ENCODE results near the gene WNT3.

The WNT3 gene

DNA sequence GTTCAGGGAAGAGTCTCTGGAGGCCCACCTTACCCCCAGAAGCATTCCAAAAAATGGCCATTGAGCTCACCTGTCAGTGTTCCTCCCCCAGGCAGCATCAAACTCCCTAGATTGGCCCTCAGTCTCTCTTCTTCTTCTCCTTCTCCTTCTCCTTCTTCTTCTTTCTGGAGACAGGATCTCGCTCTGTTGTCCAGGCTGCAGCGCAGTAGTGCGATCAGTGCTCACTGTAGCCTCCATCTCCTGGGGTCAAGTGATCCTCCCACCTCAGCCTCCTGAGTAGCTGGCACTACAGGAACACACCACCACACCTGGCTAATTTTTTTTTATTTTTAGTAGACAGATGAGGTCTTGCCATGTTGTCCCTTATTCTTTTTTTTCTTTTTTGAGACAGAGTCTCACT lies 16.4 kb upstream of the WNT3 start:
- no peak for DNase-seq

DNA sequence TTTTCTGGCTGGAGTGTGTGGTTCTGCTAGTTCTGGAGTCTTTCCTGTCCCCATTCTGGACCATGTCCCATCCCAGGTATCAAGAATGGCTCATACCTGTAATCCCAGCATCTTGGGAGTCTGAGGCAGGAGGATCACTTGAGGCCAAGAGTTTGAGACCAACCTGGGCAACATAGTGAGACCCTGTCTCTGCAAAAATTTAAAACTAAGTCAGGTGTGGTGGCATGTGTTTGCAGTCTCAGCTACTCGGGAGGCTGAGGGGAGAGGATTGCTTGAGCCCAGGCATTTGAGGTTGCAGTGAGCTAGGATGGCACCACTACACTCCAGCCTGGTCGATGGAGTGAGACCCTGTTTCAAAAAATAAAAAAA lies 15.3 kb upstream of the WNT3 start:
- no peak for DNase-seq

DNA sequence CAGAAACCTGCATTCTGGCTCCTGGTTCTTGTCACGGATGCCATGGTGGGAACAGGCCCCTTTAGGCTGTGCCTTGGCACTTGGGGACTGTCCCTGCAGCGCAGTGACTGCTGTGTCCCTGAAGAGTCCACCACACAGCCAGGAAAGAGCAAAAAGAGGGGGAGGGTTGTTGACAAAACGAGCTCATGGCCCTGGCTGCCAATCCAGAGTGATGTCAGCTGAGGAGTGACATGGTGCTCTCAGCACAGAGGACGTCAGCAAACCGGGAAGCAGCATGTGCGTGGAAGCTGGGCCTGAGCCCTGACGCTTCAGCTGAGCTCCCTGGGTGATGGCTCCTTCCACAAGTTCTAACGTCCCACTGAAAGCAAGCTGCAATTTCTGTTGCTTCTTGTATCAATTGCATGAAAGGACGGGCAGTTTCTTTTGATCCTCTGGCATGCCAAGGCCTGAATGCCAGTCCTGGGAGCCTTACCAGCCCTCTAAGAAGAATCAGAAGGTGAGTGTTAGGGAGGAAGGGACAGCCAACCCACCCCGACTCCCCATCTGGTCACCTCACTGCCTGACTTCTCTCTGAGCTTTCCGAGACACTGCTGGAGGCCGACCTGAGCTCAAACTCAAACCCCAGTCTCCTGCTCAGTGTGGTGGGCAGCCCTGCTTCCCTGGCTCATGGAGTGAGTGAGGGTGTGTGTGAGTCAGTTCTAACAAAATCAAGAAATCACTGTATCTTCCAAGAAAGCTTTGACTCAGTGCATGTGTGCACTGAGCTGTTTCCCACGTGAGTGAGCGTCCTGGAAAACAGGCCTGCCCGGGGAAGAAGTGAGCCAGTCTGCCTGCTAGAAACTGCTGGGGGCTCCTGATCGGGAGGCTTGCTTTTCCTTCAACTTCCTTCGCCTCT lies 14.7 kb upstream of the WNT3 start:
- no peak for DNase-seq

DNA sequence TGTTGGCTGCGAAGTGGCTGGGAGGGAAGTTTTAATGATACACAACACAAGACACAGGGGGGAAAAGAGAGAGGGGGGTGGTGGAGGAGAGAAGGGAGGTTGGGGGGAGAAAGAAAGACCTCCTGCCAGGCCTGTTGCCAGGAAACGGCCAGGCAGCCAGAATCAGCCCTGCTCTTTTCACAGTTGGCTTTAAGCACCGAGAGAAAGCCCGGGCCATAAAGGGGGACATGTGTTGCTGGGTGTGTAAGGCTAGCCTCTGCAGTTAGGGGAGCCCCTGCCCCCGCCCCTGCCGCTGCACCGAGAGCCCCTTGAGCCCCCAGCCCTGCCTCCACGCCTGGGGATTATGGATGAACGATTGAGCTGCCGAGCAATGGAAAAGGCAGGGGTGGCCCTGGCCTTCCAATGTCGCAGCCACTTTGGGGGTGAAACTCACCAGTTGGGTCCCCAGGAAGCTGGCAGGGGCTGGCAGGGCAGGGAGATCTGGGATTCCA lies 13.9 kb upstream of the WNT3 start:
- no peak for DNase-seq

DNA sequence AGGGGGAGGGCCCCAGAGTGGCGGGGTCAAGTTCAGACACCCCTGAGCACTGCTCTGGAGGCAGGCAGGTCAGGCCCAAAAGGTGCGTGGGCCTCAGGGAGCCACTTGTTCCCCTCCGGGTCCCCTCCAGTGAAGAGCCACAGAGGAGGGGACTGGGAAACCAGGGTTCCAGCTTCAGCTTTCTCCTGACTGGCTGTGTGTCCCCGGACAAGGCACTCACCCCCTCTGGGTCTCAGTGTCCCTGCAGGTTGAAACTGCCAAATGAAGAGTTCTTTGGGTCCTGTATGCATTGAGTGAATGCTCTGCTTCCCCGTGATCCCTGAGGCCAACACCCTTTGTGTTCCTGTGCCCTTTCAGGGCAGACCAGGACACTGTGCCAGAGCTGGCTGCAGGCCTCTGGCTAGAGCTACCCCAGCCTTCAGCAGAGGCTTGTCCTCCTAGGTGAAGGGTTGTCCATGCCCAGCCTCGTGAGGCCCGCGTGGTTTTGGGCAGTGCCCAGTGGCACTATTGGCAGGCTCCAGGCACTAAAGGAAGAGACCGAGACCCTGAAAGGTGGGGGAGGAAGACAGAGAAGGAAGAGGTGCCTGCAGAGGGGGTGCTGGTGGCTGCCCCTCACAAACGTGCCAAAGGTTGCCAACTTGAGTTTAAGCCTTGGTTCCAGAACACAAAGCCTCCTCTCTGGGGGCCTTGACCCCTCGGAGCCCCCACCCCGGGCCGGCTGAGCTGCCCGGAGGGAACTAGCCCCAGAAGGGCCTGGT lies 13.3 kb upstream of the WNT3 start:
- no peak for DNase-seq

DNA sequence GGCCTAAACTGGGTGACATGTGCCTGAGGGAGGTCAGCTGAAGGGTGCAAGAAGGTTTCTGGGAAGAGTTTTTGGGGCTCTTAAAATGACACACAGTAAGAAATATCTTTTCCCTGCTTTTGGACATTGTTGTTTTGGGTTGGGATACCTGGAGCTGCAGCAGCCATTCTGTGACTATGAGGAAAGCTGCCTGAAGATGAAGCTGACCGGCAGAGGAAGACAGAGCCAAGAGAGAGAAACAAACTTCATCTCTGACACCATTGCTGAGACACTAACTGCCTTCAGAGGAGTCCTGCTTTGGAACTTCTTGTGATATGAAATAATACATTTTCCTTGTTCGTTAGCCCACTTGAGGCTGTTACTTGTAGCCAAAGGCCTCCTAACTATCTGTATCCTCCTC lies 8.8 kb upstream of the WNT3 start:
- no peak for DNase-seq

DNA sequence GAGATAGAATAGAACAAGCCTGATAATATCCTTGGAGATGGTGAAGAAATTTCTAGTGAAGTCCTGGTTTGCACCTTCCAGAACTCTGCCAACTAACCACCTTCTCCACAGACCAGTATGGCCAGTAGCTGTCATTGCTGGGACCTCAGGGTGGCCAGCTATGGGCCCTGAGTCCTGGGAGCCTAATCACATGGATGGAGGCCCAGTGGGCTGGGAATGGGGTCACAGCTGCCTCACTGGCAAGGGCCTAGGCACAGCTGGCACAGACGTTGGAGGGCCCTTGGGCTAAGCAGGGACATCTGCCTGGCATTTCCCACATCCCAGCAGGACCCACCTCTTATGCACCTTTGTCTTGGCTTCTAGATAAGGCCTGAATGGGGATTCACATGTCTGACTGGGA lies 7.6 kb upstream of the WNT3 start:
- no peak for DNase-seq

DNA sequence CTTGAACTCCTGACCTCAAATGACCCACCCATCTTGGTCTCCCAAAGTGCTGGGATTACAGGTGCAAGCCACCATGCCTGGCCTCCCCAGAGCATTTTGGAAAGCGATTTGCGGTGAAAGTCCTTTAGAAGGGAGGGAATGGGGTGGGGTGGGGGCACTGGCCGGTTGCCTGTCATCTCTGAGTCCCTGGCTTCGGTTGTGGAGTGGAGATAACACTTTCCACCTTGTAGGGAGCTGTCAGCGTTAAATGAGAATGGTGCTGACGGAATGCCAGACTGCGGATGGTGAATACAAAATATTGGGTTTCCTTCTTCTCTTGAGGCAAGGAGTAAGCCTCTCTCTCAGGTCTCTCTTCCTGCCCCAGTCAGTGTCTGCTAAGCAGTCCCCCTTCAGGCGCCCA lies 5.2 kb upstream of the WNT3 start:
- no peak for DNase-seq

DNA sequence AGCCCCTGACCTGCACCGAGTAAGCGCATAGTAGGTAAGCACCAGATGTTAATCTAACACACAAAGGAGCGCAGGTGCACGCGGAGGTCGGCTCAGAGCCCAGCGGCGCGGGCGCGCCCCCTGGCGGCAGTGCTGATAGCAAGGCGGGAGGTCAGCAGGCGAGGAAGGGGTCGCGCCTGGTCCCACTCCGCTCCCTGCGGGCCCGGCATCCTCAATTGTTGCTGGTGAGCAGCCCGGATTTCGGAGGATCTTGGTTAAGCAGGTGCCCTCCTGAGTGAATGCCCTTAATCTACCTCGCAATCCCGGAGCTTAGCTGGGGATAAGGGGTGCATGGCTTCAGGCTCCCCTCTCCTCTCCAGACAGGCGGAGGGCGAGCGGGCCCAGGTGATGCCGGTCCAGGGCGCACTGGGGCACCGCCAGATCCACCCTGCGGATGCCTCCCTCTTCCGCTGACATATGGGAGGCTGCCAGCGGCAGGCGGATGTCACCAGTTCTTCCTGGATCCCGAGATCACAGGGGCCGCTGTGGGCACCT lies 4.0 kb upstream of the WNT3 start:
- DNase-seq = no peak

DNA sequence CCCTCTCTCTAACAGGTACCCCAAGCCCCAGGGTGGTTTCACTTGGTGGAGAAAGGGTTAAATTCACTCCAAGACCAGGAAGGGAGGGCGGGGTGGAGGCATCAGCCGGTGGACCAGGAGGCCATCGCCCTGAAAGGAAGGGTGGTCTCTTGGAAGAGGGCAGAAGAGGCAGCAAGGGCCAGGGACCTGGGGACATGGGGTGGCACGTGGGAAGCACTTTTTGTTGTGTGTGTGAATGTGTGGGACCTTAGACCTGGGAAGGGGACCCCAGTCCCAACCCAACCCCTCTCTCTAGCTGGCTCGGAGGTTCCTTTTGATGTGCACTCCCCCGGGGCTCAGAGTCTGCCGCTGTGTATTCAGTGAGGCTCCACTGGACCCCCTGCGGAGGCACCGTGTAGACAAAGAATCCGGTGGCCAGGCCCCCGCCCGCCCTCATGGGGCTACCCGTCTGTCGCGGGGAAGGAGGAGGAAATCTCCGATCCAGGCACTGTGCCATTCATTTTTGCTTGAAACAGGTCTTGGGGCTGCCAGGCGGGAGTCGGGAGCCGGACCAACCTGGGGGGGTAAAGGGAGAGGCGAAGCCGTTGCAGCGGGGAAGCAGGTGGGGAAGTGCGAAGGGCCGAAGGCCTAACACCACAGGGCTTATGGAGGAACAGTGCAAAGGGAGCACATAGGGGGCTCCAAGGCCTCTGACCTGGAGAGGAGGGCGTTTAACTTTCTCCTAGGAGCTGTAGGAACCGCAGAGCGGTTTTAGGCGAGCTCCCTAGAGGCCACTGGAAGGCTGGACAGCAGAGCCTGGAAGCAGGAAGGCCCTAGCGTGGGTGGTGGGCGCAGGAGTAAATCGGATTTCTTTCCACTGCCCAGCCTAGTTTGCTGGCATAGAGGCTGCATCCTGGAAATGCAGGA lies 3.2 kb upstream of the WNT3 start:
- DNase-seq = no peak

DNA sequence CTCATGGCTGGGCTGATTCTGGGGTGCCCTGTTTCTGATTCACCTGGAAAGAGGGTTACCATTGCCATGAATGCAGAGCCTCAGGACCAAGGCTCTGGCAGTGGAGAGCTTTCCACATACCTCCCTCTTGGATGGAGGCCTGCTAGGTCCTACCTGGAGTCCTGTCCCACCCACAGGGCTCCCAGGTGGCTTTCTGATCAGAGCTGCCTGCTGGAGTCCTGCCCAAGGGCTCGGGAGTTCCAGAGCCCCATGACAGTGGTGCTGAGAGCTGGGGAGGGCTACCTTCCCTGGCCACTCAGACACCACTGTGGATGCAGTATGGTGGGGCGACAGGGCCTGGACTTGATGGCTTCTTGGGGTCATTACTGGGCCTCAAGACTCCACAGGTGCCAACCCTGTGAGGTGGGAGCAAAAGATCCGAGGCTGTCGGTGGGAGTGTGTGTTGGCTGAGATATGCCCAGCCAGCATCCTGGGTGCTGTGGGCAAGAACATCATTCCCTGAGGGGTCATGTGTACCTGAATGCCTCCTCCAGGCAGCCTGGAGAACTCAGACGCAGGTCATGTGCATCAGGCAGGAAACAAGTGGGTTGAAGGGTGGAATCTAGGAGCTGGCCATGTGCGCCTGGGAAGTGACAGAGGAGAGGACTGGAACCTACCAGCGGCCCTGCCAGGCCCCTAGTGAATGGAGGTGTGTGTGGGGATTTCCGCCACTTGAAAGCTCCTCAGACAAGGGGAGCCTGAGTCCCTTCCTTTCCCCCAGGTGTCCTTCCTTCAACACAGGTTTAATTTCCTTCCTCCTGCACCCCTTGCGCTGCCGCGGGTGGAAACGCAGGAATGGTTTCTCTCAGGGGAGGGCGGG lies 2.3 kb upstream of the WNT3 start:
- no peak for DNase-seq

DNA sequence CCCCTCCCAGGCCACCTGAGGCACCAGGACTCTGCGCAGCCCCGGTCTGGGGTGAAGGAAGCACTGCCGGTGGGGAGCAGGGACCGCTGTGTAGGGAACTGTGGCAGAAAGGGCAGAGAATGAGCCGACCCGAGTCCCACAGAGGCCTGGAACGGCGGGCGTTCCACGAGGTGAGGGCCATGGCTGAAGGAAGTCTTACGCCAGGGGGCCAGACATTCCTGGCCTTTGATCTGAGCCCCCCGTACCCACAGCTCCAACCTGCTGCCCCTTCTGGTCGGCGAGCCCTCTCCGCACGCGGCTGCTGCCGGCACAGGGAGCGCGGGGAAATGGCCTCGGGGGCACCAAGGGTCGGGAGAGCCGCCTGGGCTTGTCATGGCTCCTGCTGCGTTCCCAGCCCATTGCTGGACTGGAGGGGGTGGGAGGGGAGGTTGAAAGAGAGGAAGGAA lies 1.4 kb upstream of the WNT3 start:
- no peak for DNase-seq

DNA sequence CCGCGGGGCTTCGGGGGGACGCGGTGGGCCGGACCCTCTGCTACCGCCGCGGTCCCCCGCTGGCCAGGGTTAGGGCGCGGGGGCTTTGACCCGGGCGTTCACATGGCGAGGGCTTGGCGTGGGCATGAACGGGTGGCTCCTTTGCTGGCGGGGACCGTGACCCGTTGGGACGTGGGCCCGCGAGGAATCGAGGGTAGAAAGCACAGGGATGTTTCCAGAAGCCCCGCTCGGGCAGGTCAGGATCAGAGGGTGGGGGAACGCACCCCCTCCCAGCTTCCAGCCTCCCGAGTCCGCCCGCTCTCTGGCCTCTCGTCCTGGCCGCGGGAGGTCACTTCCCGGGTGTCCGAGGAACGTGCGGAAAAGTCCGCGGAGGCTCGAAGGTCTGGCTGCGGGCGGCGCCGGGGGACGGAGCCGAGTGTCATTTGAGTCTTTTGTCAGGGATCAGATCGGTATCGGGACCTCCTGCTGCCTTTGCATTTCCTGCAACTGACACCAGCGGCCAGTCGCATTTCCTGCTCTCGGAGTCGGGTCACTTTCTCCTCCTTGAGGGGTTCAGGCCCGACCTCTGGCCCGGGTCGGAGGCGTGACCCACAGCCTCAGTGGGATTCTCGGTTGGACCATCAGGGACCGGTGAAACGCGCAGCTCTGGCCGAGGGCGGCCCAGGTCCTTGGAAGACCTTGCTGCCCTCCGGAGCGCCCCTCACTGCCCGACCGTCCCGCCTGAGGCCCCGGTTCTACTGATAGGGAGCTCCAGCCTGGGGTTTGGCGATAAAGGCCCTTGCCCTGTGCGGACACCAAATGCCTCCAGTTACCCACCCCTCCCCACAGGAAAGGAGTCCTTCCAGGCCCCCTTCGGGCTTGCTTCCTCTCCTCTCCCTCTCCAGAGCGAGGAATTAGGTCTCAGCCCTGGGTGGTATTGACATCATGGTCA lies 702 bp upstream of the WNT3 start:
- no peak for DNase-seq

DNA sequence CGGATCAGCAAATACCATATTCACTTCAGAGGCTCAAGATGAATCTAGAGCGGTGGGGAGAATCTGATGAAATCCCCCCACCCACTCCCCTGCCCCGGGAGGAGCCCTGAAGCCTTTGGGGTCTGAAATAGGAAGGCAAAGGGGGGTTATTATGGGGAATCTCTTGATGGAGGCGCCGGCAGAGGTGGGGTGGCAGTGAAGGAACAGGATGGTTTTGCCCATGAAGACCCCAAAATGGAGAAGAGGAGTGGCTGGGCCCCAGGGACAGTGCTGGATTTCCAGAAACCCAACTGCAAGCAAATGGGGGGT lies 637 bp downstream of the WNT3 start:
- DNase-seq = no peak

DNA sequence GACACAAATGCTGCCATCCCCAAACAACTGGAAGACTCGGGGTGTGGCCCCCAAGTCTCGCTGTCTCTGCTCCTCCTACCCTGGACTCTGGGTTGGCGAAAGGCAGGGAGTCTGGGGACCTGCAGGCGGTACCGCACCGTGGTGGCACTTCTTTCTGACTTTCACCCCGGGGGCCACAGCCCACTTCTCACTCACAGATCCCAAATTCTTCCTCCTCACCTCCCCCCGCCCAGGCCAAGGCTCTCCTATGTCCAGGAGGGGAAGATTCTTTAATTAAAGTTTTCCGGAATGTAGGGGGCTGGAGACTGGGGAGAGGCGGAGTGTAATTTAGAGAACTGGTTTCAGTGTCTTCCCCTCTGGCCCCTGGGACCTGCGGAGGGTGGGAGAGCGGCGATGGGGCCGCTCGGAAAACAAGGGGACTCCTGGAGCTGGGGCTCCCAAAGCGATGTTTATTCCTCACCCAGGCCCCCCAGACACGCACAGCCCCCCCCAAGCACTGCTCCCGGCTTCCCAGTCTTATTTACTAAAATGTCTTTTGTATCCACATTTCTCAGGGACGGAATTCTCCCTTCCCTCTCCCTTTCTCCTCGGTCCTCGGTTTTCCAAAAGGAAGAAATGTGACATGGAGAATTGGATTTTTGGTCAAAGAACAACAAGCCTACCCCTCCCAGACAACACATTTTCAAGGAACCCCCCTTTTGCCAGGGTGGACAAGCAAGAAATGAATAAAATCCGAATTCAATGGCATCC lies 1.2 kb downstream of the WNT3 start:
- DNase-seq = no peak

DNA sequence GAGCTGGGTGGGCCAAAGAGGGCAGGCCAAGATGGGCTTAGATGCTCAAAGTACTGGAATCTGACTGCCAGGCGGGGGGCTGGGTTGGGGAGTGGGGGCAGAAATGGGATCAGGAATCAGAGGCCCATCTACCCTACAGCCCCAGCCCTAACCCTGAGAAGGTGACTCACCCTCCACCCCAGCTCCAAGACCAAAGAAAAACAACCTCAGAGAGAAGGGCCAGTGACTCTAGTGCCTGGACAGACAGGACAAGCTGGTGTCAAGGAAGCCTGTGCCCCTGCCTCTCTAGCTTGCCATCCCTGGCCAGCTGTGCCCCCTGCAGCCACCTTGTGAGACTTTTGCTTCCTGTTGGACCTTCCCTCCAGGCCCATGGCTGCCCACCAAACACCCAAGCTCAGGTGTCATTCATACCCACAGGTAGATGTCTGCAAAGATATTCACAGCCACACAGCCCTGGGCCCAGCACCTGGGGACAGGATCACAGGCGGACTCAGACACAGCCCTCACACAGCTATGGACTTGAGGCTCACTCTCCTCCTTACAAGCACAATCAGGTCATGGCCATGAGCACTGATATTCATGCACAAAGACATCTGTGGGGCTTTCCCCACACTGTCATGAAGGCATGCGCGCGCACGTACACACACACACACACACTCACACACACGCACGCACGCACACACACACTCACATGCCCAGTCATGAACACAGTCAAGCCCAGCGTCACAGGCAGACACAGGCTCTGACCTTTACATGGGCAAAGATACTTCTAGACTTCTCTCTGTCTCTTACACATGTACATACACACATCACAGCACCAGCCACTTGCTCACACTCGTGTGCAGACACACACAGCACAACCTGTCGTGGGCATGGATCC lies 2.8 kb downstream of the WNT3 start:
- no peak for DNase-seq

DNA sequence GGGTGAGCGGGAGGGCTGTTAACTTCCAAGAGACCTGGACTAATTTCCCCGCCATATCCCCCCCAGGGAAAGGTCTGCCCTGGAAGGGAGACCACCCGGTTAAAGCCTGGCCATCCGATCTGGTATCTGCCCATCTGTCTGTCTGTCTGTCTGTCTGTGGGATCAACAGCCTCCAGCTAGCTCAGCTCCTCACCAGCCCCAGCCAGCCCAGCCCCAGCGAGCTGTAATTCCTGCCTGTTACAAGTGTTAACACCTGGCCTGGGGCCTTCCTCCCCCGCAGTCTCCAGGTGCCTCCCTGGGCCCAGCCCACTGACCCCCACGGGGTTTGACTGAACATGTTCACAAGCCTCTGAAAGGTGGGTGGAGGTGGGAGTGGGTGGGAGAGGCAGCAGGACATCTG lies 4.0 kb downstream of the WNT3 start:
- no peak for DNase-seq

DNA sequence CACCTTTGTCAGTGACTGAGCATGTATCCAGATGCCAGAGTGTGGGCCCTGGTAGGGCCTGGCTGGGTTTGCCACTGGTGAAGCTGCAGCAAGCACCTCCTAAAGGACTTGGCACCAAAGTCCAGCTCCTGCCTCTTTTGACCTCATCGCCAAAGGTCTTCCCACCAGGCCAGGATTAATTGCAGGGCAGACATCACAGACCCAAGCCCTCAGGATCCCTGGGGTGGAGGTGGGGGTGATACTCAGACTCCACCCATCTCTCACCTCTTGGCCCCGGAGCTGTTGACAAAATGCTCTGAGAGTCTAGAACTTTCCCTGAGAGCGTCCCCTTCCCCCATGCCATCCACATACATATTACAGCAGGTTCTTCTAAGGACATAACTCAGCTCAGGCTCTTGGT lies 4.6 kb downstream of the WNT3 start:
- no peak for DNase-seq

Measured in central memory CD4-positive, alpha-beta T cell (primary cell).